Smooth muscle cell of trachea (primary cell): ENCODE results near the gene THUMPD3. TPM values are rescaled to one million over a fixed set of nuclear protein-coding genes. Genes with fewer than 3 reads are reported as not detected.

Experiments used
- total RNA-seq: library from RNA; depleted of rRNA; stranded (reverse); fragments of >200 nt; gene quantifications from 2 replicates; pipeline ENCODE4 v1.2.1, GENCODE V29; 2014

THUMPD3 gene, protein sequence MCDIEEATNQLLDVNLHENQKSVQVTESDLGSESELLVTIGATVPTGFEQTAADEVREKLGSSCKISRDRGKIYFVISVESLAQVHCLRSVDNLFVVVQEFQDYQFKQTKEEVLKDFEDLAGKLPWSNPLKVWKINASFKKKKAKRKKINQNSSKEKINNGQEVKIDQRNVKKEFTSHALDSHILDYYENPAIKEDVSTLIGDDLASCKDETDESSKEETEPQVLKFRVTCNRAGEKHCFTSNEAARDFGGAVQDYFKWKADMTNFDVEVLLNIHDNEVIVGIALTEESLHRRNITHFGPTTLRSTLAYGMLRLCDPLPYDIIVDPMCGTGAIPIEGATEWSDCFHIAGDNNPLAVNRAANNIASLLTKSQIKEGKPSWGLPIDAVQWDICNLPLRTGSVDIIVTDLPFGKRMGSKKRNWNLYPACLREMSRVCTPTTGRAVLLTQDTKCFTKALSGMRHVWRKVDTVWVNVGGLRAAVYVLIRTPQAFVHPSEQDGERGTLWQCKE
- total RNA-seq = 58.6 and 65.2 TPM in 2 replicates

DNA sequence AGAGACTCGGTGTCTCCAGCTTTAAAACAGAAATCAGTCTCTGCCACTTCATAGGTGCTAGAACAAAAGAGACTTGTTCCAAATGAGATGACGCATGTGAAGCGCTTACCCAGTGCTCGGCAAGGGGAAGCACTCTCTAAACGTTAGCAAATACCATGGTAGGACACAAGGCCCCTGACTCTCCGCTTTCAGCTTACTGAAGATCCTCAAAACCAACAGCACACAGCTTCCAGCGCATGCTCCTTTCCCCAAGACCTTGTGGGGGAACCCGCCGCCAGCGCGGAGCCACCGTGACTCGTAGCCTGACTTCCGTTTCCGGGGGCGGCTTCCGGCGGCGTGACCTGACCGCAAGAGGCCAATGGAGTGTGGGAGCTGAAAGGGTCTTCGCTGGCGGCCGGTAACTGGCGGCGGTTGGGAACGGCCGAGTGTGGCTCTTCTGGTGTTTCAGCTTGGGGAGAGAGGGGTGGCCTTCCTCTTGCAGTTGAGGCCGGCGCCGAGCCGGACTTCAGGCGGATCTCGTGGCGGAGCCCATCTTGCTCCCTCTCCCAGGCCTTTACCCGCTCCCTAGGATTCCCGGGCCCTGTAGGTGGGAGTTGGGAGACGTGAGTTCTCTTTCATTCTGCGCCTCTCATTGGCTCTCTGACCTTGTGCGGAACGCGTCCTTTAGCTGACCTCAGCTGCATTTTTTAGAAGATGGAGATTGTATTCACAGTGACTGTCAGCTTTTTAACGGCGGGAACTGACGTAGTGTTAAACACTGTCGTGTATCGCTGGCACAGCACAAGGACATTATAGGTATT is at the start of gene THUMPD3:
Gene THUMPD3, plus strand, starts transcription at position 324 of the 800 bp plus-strand sequence. CDS start 2,015 bp downstream, outside the sequence.

DNA sequence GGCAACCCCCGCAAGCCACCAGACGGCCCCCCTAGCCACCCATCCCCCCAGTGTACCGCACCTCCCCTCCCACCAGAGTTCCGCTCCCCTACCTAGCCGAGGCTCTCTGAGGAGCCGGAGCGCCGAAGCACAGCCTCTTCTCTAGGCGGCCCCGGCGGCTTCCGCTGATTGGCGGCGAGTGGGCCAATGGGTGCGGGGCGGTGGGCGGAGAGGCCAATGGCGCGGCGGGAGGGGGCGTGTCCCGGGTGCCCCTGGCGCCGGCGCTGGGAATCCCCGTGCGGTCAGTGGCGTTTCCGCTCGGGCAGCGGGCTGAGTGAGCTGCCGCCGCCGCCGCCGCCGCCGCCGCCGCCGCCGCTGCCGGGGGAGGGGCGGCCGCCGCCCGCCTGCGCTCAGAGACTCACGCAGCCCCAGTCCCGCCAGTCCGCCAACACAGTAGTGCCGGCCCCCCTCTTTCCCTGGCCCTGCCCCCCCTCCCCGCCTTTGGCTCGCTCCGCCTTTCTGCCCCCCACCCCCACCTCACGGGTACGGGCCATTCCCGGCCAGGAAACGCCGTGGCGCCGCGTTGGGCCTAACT is 34.6 kb downstream of the THUMPD3 start, which contains the start of gene SETD5:
Gene SETD5, plus strand, starts transcription at position 284 of the 574 bp plus-strand sequence. CDS start 31,324 bp downstream, outside the sequence.

Other genes with a start within 250 kb of the THUMPD3 start
- gene SRGAP3, start 113.4 kb upstream of the THUMPD3 start, total RNA-seq = 6.1 and 7.8 TPM in 2 replicates
- gene SETD5, start 34.6 kb downstream of the THUMPD3 start, total RNA-seq = 51.3 and 73.9 TPM in 2 replicates
- under 0.01 TPM in 2 replicates for gene LHFPL4, start 190.8 kb downstream of the THUMPD3 start, total RNA-seq